ENCODE measurements around the gene TYRP1.
"Not testable (repeated sequence)": the region's sequence is repeated elsewhere in the genome, so short reads cannot be mapped to it uniquely, and the experiment has no call there.

DNA sequence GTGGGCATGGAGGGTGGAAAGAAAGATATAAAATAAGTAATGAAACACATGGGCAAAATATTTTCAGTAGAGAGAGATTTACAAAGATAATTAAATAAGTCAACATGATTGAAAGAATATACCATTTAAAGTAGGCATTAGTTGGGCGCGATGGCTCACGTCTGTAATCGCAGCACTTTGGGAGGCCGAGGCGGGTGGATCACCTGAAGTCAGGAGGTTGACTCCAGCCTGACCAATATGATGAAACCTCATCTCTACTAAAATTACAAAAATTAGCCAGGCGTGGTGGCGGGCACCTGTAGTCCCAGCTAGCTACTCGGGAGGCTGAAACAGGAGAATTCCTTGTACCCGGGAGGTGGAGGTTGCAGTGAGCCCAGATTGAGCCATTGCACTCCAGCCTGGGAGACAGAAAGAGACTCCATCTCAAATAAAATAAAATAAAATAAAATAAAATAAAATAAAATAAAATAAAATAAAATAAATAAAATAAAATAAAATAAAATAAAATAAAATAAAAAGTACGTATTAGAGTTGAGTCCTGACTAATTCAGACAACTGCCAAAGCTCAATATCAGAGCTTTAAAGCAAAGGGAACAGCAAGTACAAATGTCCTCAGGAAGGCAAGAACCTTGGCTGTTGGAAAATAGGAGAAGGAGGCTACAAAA, 15.6 kb upstream of the TYRP1 start:
- TF ChIP-seq, protein P1, sequence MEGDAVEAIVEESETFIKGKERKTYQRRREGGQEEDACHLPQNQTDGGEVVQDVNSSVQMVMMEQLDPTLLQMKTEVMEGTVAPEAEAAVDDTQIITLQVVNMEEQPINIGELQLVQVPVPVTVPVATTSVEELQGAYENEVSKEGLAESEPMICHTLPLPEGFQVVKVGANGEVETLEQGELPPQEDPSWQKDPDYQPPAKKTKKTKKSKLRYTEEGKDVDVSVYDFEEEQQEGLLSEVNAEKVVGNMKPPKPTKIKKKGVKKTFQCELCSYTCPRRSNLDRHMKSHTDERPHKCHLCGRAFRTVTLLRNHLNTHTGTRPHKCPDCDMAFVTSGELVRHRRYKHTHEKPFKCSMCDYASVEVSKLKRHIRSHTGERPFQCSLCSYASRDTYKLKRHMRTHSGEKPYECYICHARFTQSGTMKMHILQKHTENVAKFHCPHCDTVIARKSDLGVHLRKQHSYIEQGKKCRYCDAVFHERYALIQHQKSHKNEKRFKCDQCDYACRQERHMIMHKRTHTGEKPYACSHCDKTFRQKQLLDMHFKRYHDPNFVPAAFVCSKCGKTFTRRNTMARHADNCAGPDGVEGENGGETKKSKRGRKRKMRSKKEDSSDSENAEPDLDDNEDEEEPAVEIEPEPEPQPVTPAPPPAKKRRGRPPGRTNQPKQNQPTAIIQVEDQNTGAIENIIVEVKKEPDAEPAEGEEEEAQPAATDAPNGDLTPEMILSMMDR (IDR thresholded peaks at IDR 0.05), result not testable (repeated sequence)
- not testable (repeated sequence) for TF ChIP-seq EP300 (IDR thresholded peaks at IDR 0.05)

All from suprapubic skin (tissue), 3 donors.